Testis (tissue), 2 donors: Measurements from ENCODE around the gene IFT52.

Source experiments
- POLR2A ChIP-seq: fragments of 450-650 bp; IDR thresholded peaks from one replicate; pipeline ENCODE4 v1.6.1; 2017; ENCODE audit warnings: antibody characterized with exemption, mild to moderate bottlenecking, moderate library complexity
- TF ChIP-seq, protein P1 (sequence below), 3 experiments: fragments of 450-650 bp in 2 of 3; fragments of 200-600 bp in 1 of 3; sonication (generic) in 1 of 3; IDR thresholded peaks; one replicate each; pipeline ENCODE4 v1.5.1; 2016 to 2019; ENCODE audit warnings: antibody characterized with exemption in 3 of 3, mild to moderate bottlenecking in 2 of 3, moderate library complexity in 1 of 3

DNA sequence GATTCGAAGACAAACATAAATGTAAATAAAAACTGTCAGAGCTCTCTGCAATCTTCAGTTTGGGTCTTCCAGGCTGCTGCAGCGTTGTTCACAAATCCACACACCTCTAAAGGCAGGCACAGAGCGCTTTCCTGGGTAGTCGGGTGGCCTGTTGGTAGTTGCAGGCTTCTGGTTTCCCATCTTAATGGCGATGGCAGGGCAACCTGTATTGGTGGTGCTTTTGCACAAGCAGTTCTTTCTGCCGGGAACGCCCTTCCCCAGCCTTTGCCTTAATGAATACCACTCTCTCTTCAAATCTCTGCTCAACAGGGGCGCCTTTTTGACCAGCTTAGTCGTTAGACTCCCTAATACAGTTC, 723 bp upstream of the IFT52 start:
- no peak for TF ChIP-seq POLR2A
- TF ChIP-seq, protein P1, sequence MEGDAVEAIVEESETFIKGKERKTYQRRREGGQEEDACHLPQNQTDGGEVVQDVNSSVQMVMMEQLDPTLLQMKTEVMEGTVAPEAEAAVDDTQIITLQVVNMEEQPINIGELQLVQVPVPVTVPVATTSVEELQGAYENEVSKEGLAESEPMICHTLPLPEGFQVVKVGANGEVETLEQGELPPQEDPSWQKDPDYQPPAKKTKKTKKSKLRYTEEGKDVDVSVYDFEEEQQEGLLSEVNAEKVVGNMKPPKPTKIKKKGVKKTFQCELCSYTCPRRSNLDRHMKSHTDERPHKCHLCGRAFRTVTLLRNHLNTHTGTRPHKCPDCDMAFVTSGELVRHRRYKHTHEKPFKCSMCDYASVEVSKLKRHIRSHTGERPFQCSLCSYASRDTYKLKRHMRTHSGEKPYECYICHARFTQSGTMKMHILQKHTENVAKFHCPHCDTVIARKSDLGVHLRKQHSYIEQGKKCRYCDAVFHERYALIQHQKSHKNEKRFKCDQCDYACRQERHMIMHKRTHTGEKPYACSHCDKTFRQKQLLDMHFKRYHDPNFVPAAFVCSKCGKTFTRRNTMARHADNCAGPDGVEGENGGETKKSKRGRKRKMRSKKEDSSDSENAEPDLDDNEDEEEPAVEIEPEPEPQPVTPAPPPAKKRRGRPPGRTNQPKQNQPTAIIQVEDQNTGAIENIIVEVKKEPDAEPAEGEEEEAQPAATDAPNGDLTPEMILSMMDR (IDR thresholded peaks at IDR 0.05), result no peak
